ENCODE measurements around the gene CEP95. TPM values are rescaled to one million over a fixed set of nuclear protein-coding genes. Genes with fewer than 3 reads are reported as not detected.

CEP95 gene
- total and polyA plus RNA-seq, 5 experiments from 2014 or later, result 8.6 to 153 (median 20.1) TPM

GRCh38 chr17:64496786-64497564, 9.8 kb upstream of the CEP95 start, which contains the start of gene POLG2:
Gene POLG2 (minus strand): TSS chr17:64497054. CDS start chr17:64496968, 86 bp downstream.
- Mint-ChIP-seq H3K9me3 (no peaks in the 10 kb centered on the region), H3K4me1 (peaks cover 42 to 85% (median 80%) of the 10 kb centered on the region in 4 donors), H3K36me3 (peaks cover 0 to 69% (median 24%) of the 10 kb centered on the region in 3 donors), H3K4me3 (peak within 1 kb of the TSS; percentile 98 to 100 (median 100)), H3K27me3 (no peaks in the 10 kb centered on the region), H3K27ac (peak within 1 kb of the TSS; percentile 96 to 99 (median 98))
- peak; percentile 94 to 97 (median 95) for DNase-seq
- ATAC-seq, result peak; percentile 76 to 80
- POLR2A ChIA-PET, result interaction anchor here (0.6 to 5.6 kb wide), 20 partner anchors 9 to 479 kb away, joined by 3 to 233 read pairs (median 5); partner anchors contain the start of genes CEP95, DDX5 and PECAM1

- Mint-ChIP-seq H3K27ac (peak overlapping the region; percentile 96 to 99 (median 98)), H3K4me3 (peak overlapping the region; percentile 98 to 100 (median 100)), H3K4me1 (peaks cover 44 to 90% (median 84%) of the 10 kb centered on the region in 4 donors), H3K36me3 (peaks cover 0 to 74% (median 28%) of the 10 kb centered on the region in 3 donors), H3K27me3 (no peaks in the 10 kb centered on the region), H3K9me3 (no peaks in the 10 kb centered on the region)
- POLR2A ChIA-PET, result interaction anchor here (0.6 to 5.6 kb wide), 12 partner anchors 9 to 462 kb away, joined by 3 to 233 read pairs (median 6); partner anchors contain the start of genes CEP95, DDX5 and PECAM1
- ATAC-seq (peak in 1 of 2 donors; percentile 9), DNase-seq (no peak)
These were observed 9.2 kb upstream of the CEP95 start for GRCh38 chr17:64497565-64498035.

- POLR2A ChIA-PET, result interaction anchor here (0.6 to 5.6 kb wide), 5 partner anchors 8 to 504 kb away, joined by 3 to 233 read pairs (median 4); partner anchors contain the start of genes CEP95, DDX5 and PECAM1
- Mint-ChIP-seq H3K27me3 (no peaks in the 10 kb centered on the region), H3K4me1 (peaks cover 48 to 95% (median 89%) of the 10 kb centered on the region in 4 donors), H3K4me3 (peak overlapping the region in 8 of 10 donors; percentile 9 to 100 (median 50)), H3K9me3 (no peaks in the 10 kb centered on the region), H3K36me3 (peaks cover 8 to 77% (median 37%) of the 10 kb centered on the region in 3 donors), H3K27ac (peak overlapping the region; percentile 58 to 99 (median 97))
- DNase-seq (peak in 3 of 10 donors; percentile 22 to 32 (median 30)), ATAC-seq (no peak)
These were observed 8.2 kb upstream of the CEP95 start for GRCh38 chr17:64498308-64499203.

- POLR2A ChIA-PET, result interaction anchor here (0.5 to 1.0 kb wide), 4 partner anchors 30 to 846 kb away, joined by 3 read pairs; no protein-coding TSS in a partner anchor
- no peak for ATAC-seq
These were observed 6.8 kb upstream of the CEP95 start for GRCh38 chr17:64499805-64500486.

GRCh38 chr17:64500487-64500859, 6.3 kb upstream of the CEP95 start:
- Mint-ChIP-seq H3K4me1 (peaks cover 46 to 97% (median 86%) of the 10 kb centered on the region in 4 donors), H3K36me3 (peaks cover 18 to 87% (median 49%) of the 10 kb centered on the region in 3 donors), H3K27ac (peak overlapping the region in 8 of 10 donors; percentile 8 to 100 (median 56)), H3K4me3 (peak overlapping the region in 4 of 10 donors; percentile 8 to 100 (median 20)), H3K27me3 (no peaks in the 10 kb centered on the region), H3K9me3 (peaks cover 0 to 5% (median 0%) of the 10 kb centered on the region in 9 donors)
- DNase-seq, result peak in 2 of 10 donors; percentile 18 to 26
- no peak for ATAC-seq
- POLR2A ChIA-PET, result interaction anchor here (0.5 to 1.3 kb wide), 4 partner anchors 8 to 103 kb away, joined by 3 to 4 read pairs (median 3); no protein-coding TSS in a partner anchor

More at GRCh38 chr17:64499805-64500486, 6.8 kb upstream of the CEP95 start:
- peak in 3 of 10 donors; percentile 23 to 34 (median 28) for DNase-seq
- Mint-ChIP-seq H3K27ac (peak overlapping the region in 8 of 10 donors; percentile 8 to 100 (median 58)), H3K4me3 (peak overlapping the region in 6 of 10 donors; percentile 1 to 100 (median 11)), H3K9me3 (peaks cover 0 to 3% (median 0%) of the 10 kb centered on the region in 9 donors), H3K27me3 (no peaks in the 10 kb centered on the region), H3K4me1 (peaks cover 43 to 95% (median 88%) of the 10 kb centered on the region in 4 donors), H3K36me3 (peaks cover 14 to 81% (median 45%) of the 10 kb centered on the region in 3 donors)

GRCh38 chr17:64500862-64501765, 5.7 kb upstream of the CEP95 start:
- H3K4me3 Mint-ChIP-seq, result peak overlapping the region in 6 of 10 donors; percentile 2 to 100 (median 6)
- peaks cover 46 to 98% (median 80%) of the 10 kb centered on the region in 4 donors for H3K4me1 Mint-ChIP-seq
- peaks cover 0 to 2% (median 0%) of the 10 kb centered on the region in 5 donors for H3K27me3 Mint-ChIP-seq
- DNase-seq (peak in 3 of 10 donors; percentile 19 to 37 (median 24)), ATAC-seq (no peak)
- peak overlapping the region; percentile 51 to 100 (median 79) for H3K27ac Mint-ChIP-seq
- H3K36me3 Mint-ChIP-seq, result peaks cover 23 to 92% (median 54%) of the 10 kb centered on the region in 3 donors
- peaks cover 0 to 5% (median 0%) of the 10 kb centered on the region in 9 donors for H3K9me3 Mint-ChIP-seq
- POLR2A ChIA-PET, result interaction anchor here (0.5 to 1.3 kb wide), 2 partner anchors 8 to 104 kb away, joined by 3 to 4 read pairs; no protein-coding TSS in a partner anchor

GRCh38 chr17:64502021-64502420, 4.8 kb upstream of the CEP95 start:
- peaks cover 0 to 6% (median 0%) of the 10 kb centered on the region in 9 donors for H3K9me3 Mint-ChIP-seq
- ATAC-seq (no peak), DNase-seq (peak in 3 of 10 donors; percentile 6 to 21 (median 20))
- H3K27ac Mint-ChIP-seq, result peak overlapping the region in 9 of 10 donors; percentile 57 to 100 (median 80)
- H3K4me1 Mint-ChIP-seq, result peaks cover 38 to 89% (median 73%) of the 10 kb centered on the region in 4 donors
- H3K27me3 Mint-ChIP-seq, result peaks cover 0 to 6% (median 0%) of the 10 kb centered on the region in 5 donors
- POLR2A ChIA-PET, result no interaction called here
- H3K36me3 Mint-ChIP-seq, result peaks cover 23 to 92% (median 54%) of the 10 kb centered on the region in 3 donors
- H3K4me3 Mint-ChIP-seq, result peak overlapping the region in 6 of 10 donors; percentile 3 to 100 (median 9)

- Mint-ChIP-seq H3K4me1 (peaks cover 39 to 88% (median 69%) of the 10 kb centered on the region in 4 donors), H3K36me3 (peaks cover 23 to 88% (median 54%) of the 10 kb centered on the region in 3 donors), H3K27ac (peak overlapping the region in 8 of 10 donors; percentile 37 to 100 (median 74)), H3K27me3 (peaks cover 0 to 6% (median 0%) of the 10 kb centered on the region in 5 donors), H3K9me3 (peaks cover 0 to 6% (median 0%) of the 10 kb centered on the region in 9 donors), H3K4me3 (peak overlapping the region in 9 of 10 donors; percentile 43 to 100 (median 57))
- DNase-seq (peak in 1 of 10 donors; percentile 2), ATAC-seq (no peak)
- POLR2A ChIA-PET, result interaction anchor here (1.3 kb wide), 1 partner anchor 83 kb away, joined by 6 read pairs; no protein-coding TSS in a partner anchor
These were observed 4.0 kb upstream of the CEP95 start for GRCh38 chr17:64502809-64503208.

- Mint-ChIP-seq H3K9me3 (peaks cover 0 to 6% (median 0%) of the 10 kb centered on the region in 9 donors), H3K27me3 (peaks cover 0 to 6% (median 0%) of the 10 kb centered on the region in 5 donors), H3K4me1 (peaks cover 38 to 85% (median 70%) of the 10 kb centered on the region in 4 donors), H3K27ac (peak overlapping the region in 9 of 10 donors; percentile 64 to 100 (median 89)), H3K4me3 (peak overlapping the region; percentile 37 to 100 (median 60)), H3K36me3 (peaks cover 23 to 85% (median 54%) of the 10 kb centered on the region in 3 donors)
- ATAC-seq, result no peak
- DNase-seq, result peak in 2 of 10 donors; percentile 11 to 12
- POLR2A ChIA-PET, result interaction anchor here (1.3 to 4.9 kb wide), 2 partner anchors 84 to 111 kb away, joined by 6 to 115 read pairs; partner anchors contain the start of gene PECAM1
These were observed 3.4 kb upstream of the CEP95 start for GRCh38 chr17:64503341-64503740.
